GM20431 (cell line): ENCODE measurements around the gene TRIM63.

ENCODE experiments used
- in situ Hi-C: fragments of 300-500 bp; cut with MseI, MboI; formaldehyde crosslinking; loops from one replicate; pipeline ENCODE4 v1.15.0; 2020; ENCODE audit warnings: low sequenced_read_pairs; ENCODE audit not compliant: unreplicated experiment

Gene TRIM63

GRCh38 chr1:26060832-26061574 lies 6.4 kb downstream of the TRIM63 start:
- in situ Hi-C loops = no loop called here

- in situ Hi-C loops = no loop called here
Measured at GRCh38 chr1:26059906-26060305, 7.5 kb downstream of the TRIM63 start.

- in situ Hi-C loops = no loop called here
Measured at GRCh38 chr1:26058052-26058595, 9.3 kb downstream of the TRIM63 start.

GRCh38 chr1:26057189-26057588 lies 10.2 kb downstream of the TRIM63 start:
- in situ Hi-C loops = no loop called here

- in situ Hi-C loops = no loop called here
Measured at GRCh38 chr1:26055041-26055440, 12.4 kb downstream of the TRIM63 start.

GRCh38 chr1:26053718-26054560 lies 13.5 kb downstream of the TRIM63 start:
- in situ Hi-C loops = no loop called here

- in situ Hi-C loops = no loop called here
Measured at GRCh38 chr1:26050248-26050640, 17.2 kb downstream of the TRIM63 start.

- in situ Hi-C loops = no loop called here
Measured at GRCh38 chr1:26049531-26050247, 17.7 kb downstream of the TRIM63 start.

GRCh38 chr1:26047278-26047874 lies 20.1 kb downstream of the TRIM63 start:
- in situ Hi-C loops = no loop called here

- in situ Hi-C loops = no loop called here
Measured at GRCh38 chr1:26046246-26047095, 21.0 kb downstream of the TRIM63 start.

GRCh38 chr1:26045722-26046245 lies 21.6 kb downstream of the TRIM63 start, which contains the start of gene SLC30A2:
Gene SLC30A2, minus strand, starts transcription at chr1:26046118. Its CDS starts 222 bp downstream, at chr1:26045896.
- in situ Hi-C loops = no loop called here

GRCh38 chr1:26044971-26045721 lies 22.3 kb downstream of the TRIM63 start:
- in situ Hi-C loops = no loop called here

GRCh38 chr1:26044414-26044813 lies 23.0 kb downstream of the TRIM63 start:
- in situ Hi-C loops = no loop called here

GRCh38 chr1:26043765-26044164 lies 23.7 kb downstream of the TRIM63 start:
- in situ Hi-C loops = no loop called here

- in situ Hi-C loops = no loop called here
Measured at GRCh38 chr1:26041978-26042377, 25.5 kb downstream of the TRIM63 start.

- in situ Hi-C loops = no loop called here
Measured at GRCh38 chr1:26041401-26041800, 26.0 kb downstream of the TRIM63 start.

GRCh38 chr1:26038904-26039303 lies 28.5 kb downstream of the TRIM63 start:
- in situ Hi-C loops = no loop called here

GRCh38 chr1:26038477-26038876 lies 29.0 kb downstream of the TRIM63 start:
- in situ Hi-C loops = no loop called here
